Limb (tissue), 2 donors: Measurements from ENCODE around the gene MCTP1.
A peak's percentile ranks its signal among the peaks of the same experiment; 100 is the strongest.
"Not testable (repeated sequence)": the region's sequence is repeated elsewhere in the genome, so short reads cannot be mapped to it uniquely, and the experiment has no call there.

Experiments used
- DNase-seq, 2 donors: peaks; one replicate each; pipeline ENCODE4 v3.0.0-alpha.2; 2016; ENCODE audit errors: extremely low spot score in 2 of 2

The MCTP1 gene

GRCh38 chr5:94968507-94969095, 316.3 kb downstream of the MCTP1 start:
- DNase-seq: peak; percentile 32 to 88

GRCh38 chr5:94967525-94967924, 317.4 kb downstream of the MCTP1 start:
- no peak for DNase-seq

- DNase-seq: not testable (repeated sequence)
Measured at GRCh38 chr5:94959279-94959678, 325.6 kb downstream of the MCTP1 start.

- no peak for DNase-seq
Measured at GRCh38 chr5:94945656-94946055, 339.2 kb downstream of the MCTP1 start.

GRCh38 chr5:94944160-94944559, 340.7 kb downstream of the MCTP1 start:
- no peak for DNase-seq

- no peak for DNase-seq
Measured at GRCh38 chr5:94941122-94941755, 343.7 kb downstream of the MCTP1 start.

- DNase-seq: no peak
Measured at GRCh38 chr5:94932259-94932658, 352.6 kb downstream of the MCTP1 start.

GRCh38 chr5:94928891-94929290, 356.0 kb downstream of the MCTP1 start:
- DNase-seq: no peak

- no peak for DNase-seq
Measured at GRCh38 chr5:94920570-94920969, 364.3 kb downstream of the MCTP1 start.

GRCh38 chr5:94916619-94917018, 368.3 kb downstream of the MCTP1 start:
- no peak for DNase-seq

GRCh38 chr5:94911276-94911675, 373.6 kb downstream of the MCTP1 start:
- DNase-seq: no peak

GRCh38 chr5:94910721-94911120, 374.2 kb downstream of the MCTP1 start:
- no peak for DNase-seq

- DNase-seq: peak in 1 of 2 donors; percentile 15
Measured at GRCh38 chr5:94908889-94909480, 375.9 kb downstream of the MCTP1 start.

GRCh38 chr5:94906750-94907149, 378.1 kb downstream of the MCTP1 start:
- DNase-seq: no peak

GRCh38 chr5:94903726-94904125, 381.2 kb downstream of the MCTP1 start:
- no peak for DNase-seq

GRCh38 chr5:94901191-94901979, 383.5 kb downstream of the MCTP1 start:
- no peak for DNase-seq

GRCh38 chr5:94900006-94900505, 384.8 kb downstream of the MCTP1 start:
- DNase-seq: no peak

GRCh38 chr5:94893412-94894135, 391.3 kb downstream of the MCTP1 start:
- no peak for DNase-seq

- DNase-seq: no peak
Measured at GRCh38 chr5:94891972-94892371, 392.9 kb downstream of the MCTP1 start.

- no peak for DNase-seq
Measured at GRCh38 chr5:94891565-94891964, 393.3 kb downstream of the MCTP1 start.

- DNase-seq: no peak
Measured at GRCh38 chr5:94890907-94891306, 394.0 kb downstream of the MCTP1 start.
